Neural cell (in vitro differentiated cells): ENCODE results near the gene CERS3. TPM values are rescaled to one million over a fixed set of nuclear protein-coding genes. Genes with fewer than 3 reads are reported as not detected.

Source experiments
- H2AFZ ChIP-seq: fragments of 200-600, 300-800 bp; sonication (generic), shearing (Covaris generic); 2 replicates; pipeline ENCODE4 v1.6.0; 2014; ENCODE audit warnings: low read depth, mild to moderate bottlenecking, antibody characterized with exemption, low read length, moderate library complexity
- H3F3A ChIP-seq: fragments of 200-600 bp; shearing (Covaris generic); 2 replicates; pipeline ENCODE4 v1.6.1; 2016; ENCODE audit warnings: mild to moderate bottlenecking, moderate library complexity, mixed read lengths, antibody characterized with exemption, low read length; ENCODE audit not compliant: insufficient read depth, poor library complexity, severe bottlenecking
- H3K27ac ChIP-seq: fragments of 200-600, 300-800 bp; sonication (generic), shearing (Covaris generic); 2 replicates; pipeline ENCODE4 v1.5.1; 2014; ENCODE audit warnings: mild to moderate bottlenecking, low read length, moderate library complexity
- H3K27me3 ChIP-seq: fragments of 300-800, 200-600 bp; sonication (generic), shearing (Covaris generic); 2 replicates; pipeline ENCODE4 v1.6.0; 2014; ENCODE audit warnings: mild to moderate bottlenecking, low read depth, low read length, moderate library complexity; ENCODE audit not compliant: insufficient read depth
- H3K36me3 ChIP-seq: fragments of 300-800, 200-600 bp; sonication (generic), shearing (Covaris generic); 2 replicates; pipeline ENCODE4 v1.5.1; 2014; ENCODE audit warnings: mild to moderate bottlenecking, antibody characterized with exemption, low read length, moderate library complexity; ENCODE audit not compliant: insufficient read depth
- H3K4me2 ChIP-seq: fragments of 300-800, 200-600 bp; sonication (generic), shearing (Covaris generic); 2 replicates; pipeline ENCODE4 v1.6.0; 2014; ENCODE audit warnings: mild to moderate bottlenecking, low read length
- H3K4me3 ChIP-seq: fragments of 300-800, 200-600 bp; sonication (generic), shearing (Covaris generic); 2 replicates; pipeline ENCODE4 v1.5.1; 2014; ENCODE audit warnings: mild to moderate bottlenecking, low read length, moderate library complexity
- H3K79me2 ChIP-seq: fragments of 200-600 bp; shearing (Covaris generic); replicated peaks from 2 replicates; pipeline ENCODE4 v1.6.0; 2014; ENCODE audit warnings: mild to moderate bottlenecking, low read length, moderate library complexity; ENCODE audit not compliant: insufficient read depth
- H3K9ac ChIP-seq: fragments of 300-800, 200-600 bp; sonication (generic), shearing (Covaris generic); 2 replicates; pipeline ENCODE4 v1.6.1; 2016; ENCODE audit warnings: mild to moderate bottlenecking, low read length, mixed read lengths
- H3K9me2 ChIP-seq: fragments of 200-600 bp; shearing (Covaris generic); 2 replicates; pipeline ENCODE4 v1.6.1; 2016; ENCODE audit warnings: mild to moderate bottlenecking, low read length, mixed read lengths; ENCODE audit not compliant: insufficient read depth
- H3K9me3 ChIP-seq: fragments of 200-600, 300-800 bp; sonication (generic), shearing (Covaris generic); 2 replicates; pipeline ENCODE4 v1.6.1; 2016; ENCODE audit warnings: mild to moderate bottlenecking, mixed run types, low read length, moderate library complexity, mixed read lengths
- H4K20me1 ChIP-seq: fragments of 200-600 bp; shearing (Covaris generic); 2 replicates; pipeline ENCODE4 v1.6.1; 2016; ENCODE audit warnings: mild to moderate bottlenecking, mixed run types; ENCODE audit not compliant: insufficient read depth
- EP300 ChIP-seq: fragments of 450-650 bp; conservative IDR thresholded peaks from 2 replicates; pipeline ENCODE4 v1.6.1; 2014; ENCODE audit warnings: antibody characterized with exemption, mild to moderate bottlenecking, moderate library complexity; ENCODE audit not compliant: poor library complexity, severe bottlenecking
- EZH2 ChIP-seq: fragments of 200-600, 300-800 bp; shearing (Covaris generic), sonication (generic); IDR thresholded peaks from 2 replicates; pipeline ENCODE4 v1.6.1; 2014; ENCODE audit warnings: antibody characterized with exemption, low read length, borderline replicate concordance, mild to moderate bottlenecking; ENCODE audit not compliant: insufficient read depth, poor library complexity, severe bottlenecking
- MXI1 ChIP-seq: fragments of 450-650 bp; conservative IDR thresholded peaks from 2 replicates; pipeline ENCODE4 v1.6.1; 2014; ENCODE audit warnings: antibody characterized with exemption, mild to moderate bottlenecking; ENCODE audit not compliant: poor library complexity, severe bottlenecking
- POLR2AphosphoS5 ChIP-seq: IDR thresholded peaks from 2 replicates; pipeline ENCODE4 v1.6.1; 2012
- RAD21 ChIP-seq: fragments of 450-650 bp; conservative IDR thresholded peaks from 2 replicates; pipeline ENCODE4 v1.6.1; 2014; ENCODE audit warnings: antibody characterized with exemption, mild to moderate bottlenecking, moderate library complexity
- SMC3 ChIP-seq: fragments of 450-650 bp; conservative IDR thresholded peaks from 2 replicates; pipeline ENCODE4 v1.6.1; 2014; ENCODE audit warnings: antibody characterized with exemption, mild to moderate bottlenecking, moderate library complexity; ENCODE audit not compliant: poor library complexity
- TAF1 ChIP-seq: IDR thresholded peaks from 2 replicates; pipeline ENCODE4 v1.6.1; 2012; ENCODE audit warnings: low read depth
- polyA plus RNA-seq: library from polyadenylated mRNA; depleted of rRNA; stranded (reverse); fragments of >200 nt; gene quantifications from 2 replicates; pipeline ENCODE4 v1.2.3, GENCODE V29; 2014
- TF ChIP-seq, protein P1 (sequence below): IDR thresholded peaks from 2 replicates; pipeline ENCODE4 v1.6.1; 2012; ENCODE audit warnings: borderline replicate concordance
- TF ChIP-seq, protein P2 (sequence below): fragments of 450-650 bp; IDR thresholded peaks from 2 replicates; pipeline ENCODE4 v1.5.1; 2014; ENCODE audit warnings: antibody characterized with exemption, mild to moderate bottlenecking, moderate library complexity; ENCODE audit not compliant: poor library complexity, severe bottlenecking

CERS3 gene
- polyA plus RNA-seq, 1 donor from 2014 or later, result 0.27 TPM

DNA sequence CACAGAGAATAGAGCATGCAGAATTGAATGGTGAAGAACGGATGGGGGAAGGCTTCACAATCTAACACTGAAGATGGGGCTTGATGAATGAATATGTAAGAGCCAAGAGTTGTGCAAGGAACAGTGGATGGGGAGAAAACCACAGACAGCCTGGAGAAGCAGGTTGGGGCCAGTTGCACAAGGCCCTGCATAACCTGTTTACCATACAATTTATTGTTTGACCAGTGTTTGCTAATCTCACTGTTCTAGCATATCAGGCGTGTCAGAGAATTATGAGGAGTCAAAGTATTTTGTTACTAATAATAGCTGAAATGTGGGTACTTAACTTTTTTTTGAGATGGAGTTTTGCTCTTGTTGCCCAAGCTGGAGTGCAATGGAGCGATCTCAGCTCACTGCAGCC is 36.8 kb upstream of the CERS3 start:
- Histone ChIP-seq H3K9ac (no peak overlapping the region), H3K4me3 (no peak overlapping the region), H3F3A (peaks cover 4% of the 10 kb centered on the region), H3K27ac (peak overlapping the region; percentile 85), H3K4me2 (no peak overlapping the region), H3K9me2 (no peaks in the 10 kb centered on the region), H2AFZ (no peak overlapping the region), H3K9me3 (no peaks in the 10 kb centered on the region), H3K27me3 (no peaks in the 10 kb centered on the region), H3K79me2 (no peaks in the 10 kb centered on the region), H3K36me3 (no peaks in the 10 kb centered on the region), H4K20me1 (no peaks in the 10 kb centered on the region)
- no peak for TF ChIP-seq EP300
- no peak for TF ChIP-seq TAF1
- no peak for TF ChIP-seq MXI1
- no peak for TF ChIP-seq EZH2
- TF ChIP-seq RAD21, result no peak
- no peak for TF ChIP-seq POLR2AphosphoS5
- TF ChIP-seq SMC3, result no peak
- TF ChIP-seq, protein P1, sequence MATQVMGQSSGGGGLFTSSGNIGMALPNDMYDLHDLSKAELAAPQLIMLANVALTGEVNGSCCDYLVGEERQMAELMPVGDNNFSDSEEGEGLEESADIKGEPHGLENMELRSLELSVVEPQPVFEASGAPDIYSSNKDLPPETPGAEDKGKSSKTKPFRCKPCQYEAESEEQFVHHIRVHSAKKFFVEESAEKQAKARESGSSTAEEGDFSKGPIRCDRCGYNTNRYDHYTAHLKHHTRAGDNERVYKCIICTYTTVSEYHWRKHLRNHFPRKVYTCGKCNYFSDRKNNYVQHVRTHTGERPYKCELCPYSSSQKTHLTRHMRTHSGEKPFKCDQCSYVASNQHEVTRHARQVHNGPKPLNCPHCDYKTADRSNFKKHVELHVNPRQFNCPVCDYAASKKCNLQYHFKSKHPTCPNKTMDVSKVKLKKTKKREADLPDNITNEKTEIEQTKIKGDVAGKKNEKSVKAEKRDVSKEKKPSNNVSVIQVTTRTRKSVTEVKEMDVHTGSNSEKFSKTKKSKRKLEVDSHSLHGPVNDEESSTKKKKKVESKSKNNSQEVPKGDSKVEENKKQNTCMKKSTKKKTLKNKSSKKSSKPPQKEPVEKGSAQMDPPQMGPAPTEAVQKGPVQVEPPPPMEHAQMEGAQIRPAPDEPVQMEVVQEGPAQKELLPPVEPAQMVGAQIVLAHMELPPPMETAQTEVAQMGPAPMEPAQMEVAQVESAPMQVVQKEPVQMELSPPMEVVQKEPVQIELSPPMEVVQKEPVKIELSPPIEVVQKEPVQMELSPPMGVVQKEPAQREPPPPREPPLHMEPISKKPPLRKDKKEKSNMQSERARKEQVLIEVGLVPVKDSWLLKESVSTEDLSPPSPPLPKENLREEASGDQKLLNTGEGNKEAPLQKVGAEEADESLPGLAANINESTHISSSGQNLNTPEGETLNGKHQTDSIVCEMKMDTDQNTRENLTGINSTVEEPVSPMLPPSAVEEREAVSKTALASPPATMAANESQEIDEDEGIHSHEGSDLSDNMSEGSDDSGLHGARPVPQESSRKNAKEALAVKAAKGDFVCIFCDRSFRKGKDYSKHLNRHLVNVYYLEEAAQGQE, result no peak
- TF ChIP-seq, protein P2, sequence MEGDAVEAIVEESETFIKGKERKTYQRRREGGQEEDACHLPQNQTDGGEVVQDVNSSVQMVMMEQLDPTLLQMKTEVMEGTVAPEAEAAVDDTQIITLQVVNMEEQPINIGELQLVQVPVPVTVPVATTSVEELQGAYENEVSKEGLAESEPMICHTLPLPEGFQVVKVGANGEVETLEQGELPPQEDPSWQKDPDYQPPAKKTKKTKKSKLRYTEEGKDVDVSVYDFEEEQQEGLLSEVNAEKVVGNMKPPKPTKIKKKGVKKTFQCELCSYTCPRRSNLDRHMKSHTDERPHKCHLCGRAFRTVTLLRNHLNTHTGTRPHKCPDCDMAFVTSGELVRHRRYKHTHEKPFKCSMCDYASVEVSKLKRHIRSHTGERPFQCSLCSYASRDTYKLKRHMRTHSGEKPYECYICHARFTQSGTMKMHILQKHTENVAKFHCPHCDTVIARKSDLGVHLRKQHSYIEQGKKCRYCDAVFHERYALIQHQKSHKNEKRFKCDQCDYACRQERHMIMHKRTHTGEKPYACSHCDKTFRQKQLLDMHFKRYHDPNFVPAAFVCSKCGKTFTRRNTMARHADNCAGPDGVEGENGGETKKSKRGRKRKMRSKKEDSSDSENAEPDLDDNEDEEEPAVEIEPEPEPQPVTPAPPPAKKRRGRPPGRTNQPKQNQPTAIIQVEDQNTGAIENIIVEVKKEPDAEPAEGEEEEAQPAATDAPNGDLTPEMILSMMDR, result no peak

DNA sequence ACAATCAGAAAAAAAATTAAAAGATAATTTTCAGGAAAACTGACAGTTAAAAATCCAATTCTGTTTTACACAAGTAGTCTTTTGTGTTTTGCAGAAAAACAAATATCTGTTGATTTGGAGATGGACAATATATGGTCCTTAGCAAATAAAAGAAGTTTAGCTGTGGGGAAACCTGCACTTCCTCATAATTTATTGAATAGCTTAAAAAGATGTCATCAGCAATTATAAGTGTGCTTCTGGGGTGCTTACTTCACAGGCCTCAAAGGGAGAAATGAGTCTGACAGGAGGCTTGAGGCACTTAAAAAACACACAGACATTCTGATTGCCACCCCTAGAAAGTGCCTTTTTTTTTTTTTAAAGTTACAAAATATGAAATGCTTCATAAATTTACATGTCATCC is 31.6 kb upstream of the CERS3 start:
- H3F3A ChIP-seq, result no peaks in the 10 kb centered on the region
- H3K4me2 ChIP-seq, result no peak overlapping the region
- no peaks in the 10 kb centered on the region for H3K9me3 ChIP-seq
- H2AFZ ChIP-seq, result no peak overlapping the region
- TF ChIP-seq EZH2 (no peak), TAF1 (no peak), MXI1 (no peak)
- no peak overlapping the region for H3K4me3 ChIP-seq
- no peaks in the 10 kb centered on the region for H3K9me2 ChIP-seq
- no peak overlapping the region for H3K27ac ChIP-seq
- no peaks in the 10 kb centered on the region for H3K36me3 ChIP-seq
- H3K27me3 ChIP-seq, result no peaks in the 10 kb centered on the region
- no peaks in the 10 kb centered on the region for H4K20me1 ChIP-seq
- no peaks in the 10 kb centered on the region for H3K79me2 ChIP-seq
- H3K9ac ChIP-seq, result no peak overlapping the region

DNA sequence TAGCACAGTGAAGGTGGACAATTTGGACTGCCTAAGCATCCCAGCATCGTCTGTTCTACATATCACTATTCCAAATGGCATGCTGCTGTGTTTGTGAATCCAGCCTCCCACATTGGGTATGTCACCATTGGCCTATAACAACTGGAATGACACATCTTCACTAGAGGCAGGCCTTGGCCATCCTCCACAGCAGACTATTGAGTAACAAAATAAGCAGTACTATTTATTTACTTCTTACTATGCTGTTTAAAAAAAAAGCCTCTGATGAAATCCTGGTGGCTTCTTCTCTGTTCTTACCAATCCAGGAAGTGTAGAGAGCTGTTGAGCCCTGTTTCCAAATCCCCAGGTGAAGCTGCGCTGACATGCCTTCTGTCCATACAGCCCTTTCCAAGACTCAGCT is 30.6 kb upstream of the CERS3 start:
- Histone ChIP-seq H3F3A (no peaks in the 10 kb centered on the region), H3K4me3 (no peak overlapping the region), H3K4me2 (no peak overlapping the region), H3K9me2 (no peaks in the 10 kb centered on the region), H3K27ac (no peak overlapping the region), H2AFZ (no peak overlapping the region), H3K27me3 (no peaks in the 10 kb centered on the region), H3K9me3 (no peaks in the 10 kb centered on the region), H3K36me3 (no peaks in the 10 kb centered on the region), H3K9ac (no peak overlapping the region), H4K20me1 (no peaks in the 10 kb centered on the region), H3K79me2 (no peaks in the 10 kb centered on the region)
- TF ChIP-seq RAD21 (no peak), SMC3 (no peak), MXI1 (no peak), EZH2 (no peak), POLR2AphosphoS5 (no peak), TAF1 (no peak), EP300 (no peak)
- TF ChIP-seq, protein P1, result no peak
- TF ChIP-seq, protein P2, result no peak
